HCT116 (cell line): Measurements from ENCODE around the gene TSPAN33. TPM values are rescaled to one million over a fixed set of nuclear protein-coding genes. Genes with fewer than 3 reads are reported as not detected.
"Not testable (repeated sequence)": the region's sequence is repeated elsewhere in the genome, so short reads cannot be mapped to it uniquely, and the experiment has no call there.

Experiments used
- ATAC-seq: fragments of 200-7000 bp; cut with Tn5 transposase; 2 replicates; pipeline ENCODE4 v1.9.1; 2020; ENCODE audit warnings: mild to moderate bottlenecking, moderate library complexity
- BruUV-seq: library from RNA; stranded (reverse); fragments of 400-500 nt; replicated peaks from 2 replicates; lab custom pipeline; 2021; lab: Mats Ljungman, UMichigan
- CTCF ChIA-PET: fragments of 300-600 bp; sonication (Branson Sonifier 250); formaldehyde crosslinking; loops from one replicate; lab custom pipeline; 2021; ENCODE audit warnings: antibody characterized with exemption; lab: Charles Lee
- POLR2A ChIA-PET: fragments of 300-600, 350-600 bp; sonication (Branson Sonifier 250); formaldehyde crosslinking; loops from one replicate; lab custom pipeline; 2021; ENCODE audit warnings: antibody characterized with exemption; lab: Charles Lee
- RAD21 ChIA-PET, 2 experiments: fragments of 300-600 bp; sonication (Branson Sonifier 250); formaldehyde crosslinking; loops; one replicate each; lab custom pipeline; 2023; ENCODE audit warnings: low total read pairs in 2 of 2; ENCODE audit not compliant: uncharacterized antibody in 2 of 2, unreplicated experiment in 2 of 2, low non-redundant PET in 1 of 2; lab: Charles Lee
- DNase-seq: peaks from one replicate; pipeline ENCODE4 v3.0.0-alpha.2; 2010; ENCODE audit warnings: low read depth, low spot score
- H2AFZ ChIP-seq: fragments of 200-600 bp; shearing (Covaris generic), sonication (generic); 2 replicates; pipeline ENCODE4 v1.6.1; 2017; ENCODE audit warnings: low read depth, mixed run types, mixed read lengths, antibody characterized with exemption, low read length; ENCODE audit not compliant: poor library complexity, severe bottlenecking
- H3K27ac ChIP-seq: 2 replicates; pipeline ENCODE4 v1.5.1; 2012; ENCODE audit warnings: low read depth, low read length
- H3K27me3 ChIP-seq: fragments of 200-600 bp; sonication (generic); 2 replicates; pipeline ENCODE4 v1.6.1; 2016; ENCODE audit warnings: mixed run types, low read length, mixed read lengths; ENCODE audit not compliant: insufficient read depth
- H3K36me3 ChIP-seq, 2 experiments: fragments of 200-500 bp in 1 of 2; fragments of 200-600 bp in 1 of 2; sonication (Bioruptor generic) in 1 of 2; sonication (generic) in 1 of 2; 2 replicates each; pipeline versions ENCODE4 v1.5.1 to v1.6.1; 2014 to 2016; ENCODE audit warnings: low read length in 2 of 2, inconsistent platforms in 1 of 2, mixed read lengths in 1 of 2, mixed run types in 1 of 2; ENCODE audit not compliant: insufficient read depth in 2 of 2, control insufficient read depth in 1 of 2
- H3K4me1 ChIP-seq, 2 experiments: fragments of 200-600 bp in 1 of 2; sonication (generic) in 1 of 2; 2 replicates each; pipeline versions ENCODE4 v1.5.1 to v1.6.1; 2012 to 2017; ENCODE audit warnings: low read length in 2 of 2, inconsistent platforms in 1 of 2, mild to moderate bottlenecking in 1 of 2, mixed read lengths in 1 of 2, mixed run types in 1 of 2, moderate library complexity in 1 of 2; ENCODE audit not compliant: insufficient read depth in 2 of 2, control insufficient read depth in 1 of 2
- H3K4me2 ChIP-seq: fragments of 200-600 bp; sonication (generic); 2 replicates; pipeline ENCODE4 v1.6.1; 2017; ENCODE audit warnings: mixed run types, low read length, mixed read lengths
- H3K4me3 ChIP-seq, 2 experiments: fragments of 200-600 bp in 1 of 2; sonication (generic) in 1 of 2; replicated peaks in 1 of 2; 2 replicates each; pipeline ENCODE4 v1.5.1; 2011 to 2016; ENCODE audit warnings: low read length in 2 of 2, control low read depth in 1 of 2, low read depth in 1 of 2, mild to moderate bottlenecking in 1 of 2, mixed read lengths in 1 of 2, mixed run types in 1 of 2
- H3K79me2 ChIP-seq: fragments of 200-600 bp; sonication (generic); 2 replicates; pipeline ENCODE4 v1.6.1; 2017; ENCODE audit warnings: mild to moderate bottlenecking, mixed run types, low read length, moderate library complexity, mixed read lengths; ENCODE audit not compliant: insufficient read depth
- H3K9ac ChIP-seq: fragments of 200-600 bp; sonication (generic); 2 replicates; pipeline ENCODE4 v1.6.1; 2016; ENCODE audit warnings: low read length, mixed read lengths
- H3K9me2 ChIP-seq: fragments of 200-600 bp; sonication (generic), shearing (Covaris generic); 2 replicates; pipeline ENCODE4 v1.6.1; 2017; ENCODE audit warnings: mixed run types, mild to moderate bottlenecking, moderate library complexity; ENCODE audit not compliant: insufficient read depth
- H3K9me3 ChIP-seq, 2 experiments: fragments of 200-500 bp in 1 of 2; fragments of 200-600 bp in 1 of 2; sonication (Bioruptor generic) in 1 of 2; sonication (generic) in 1 of 2; 2 replicates each; pipeline ENCODE4 v1.6.1; 2014 to 2017; ENCODE audit warnings: low read length in 2 of 2, mixed read lengths in 2 of 2, inconsistent platforms in 1 of 2, low read depth in 1 of 2, mild to moderate bottlenecking in 1 of 2, mixed run types in 1 of 2, moderate library complexity in 1 of 2; ENCODE audit not compliant: control insufficient read depth in 1 of 2, insufficient read depth in 1 of 2
- H4K20me1 ChIP-seq: fragments of 200-600 bp; sonication (generic), shearing (Covaris generic); 2 replicates; pipeline ENCODE4 v1.6.1; 2017; ENCODE audit warnings: mixed run types, mild to moderate bottlenecking, moderate library complexity; ENCODE audit not compliant: insufficient read depth
- CBX3 ChIP-seq: IDR thresholded peaks from 2 replicates; pipeline ENCODE4 v1.6.1; 2012; ENCODE audit warnings: low read depth
- CTCF ChIP-seq, 3 experiments: fragments of 200-600 bp in 1 of 3; sonication (generic) in 1 of 3; IDR thresholded peaks in 2 of 3; conservative IDR thresholded peaks in 1 of 3; 2 replicates each; pipeline ENCODE4 v1.5.1; 2012 to 2017; ENCODE audit warnings: low read depth in 2 of 3, low read length in 2 of 3, antibody characterized with exemption in 1 of 3, borderline replicate concordance in 1 of 3, control low read depth in 1 of 3, mild to moderate bottlenecking in 1 of 3, mixed read lengths in 1 of 3, mixed run types in 1 of 3, moderate library complexity in 1 of 3; ENCODE audit not compliant: insufficient read depth in 1 of 3
- EGR1 ChIP-seq: IDR thresholded peaks from 2 replicates; pipeline ENCODE4 v1.6.1; 2012; ENCODE audit warnings: low read depth
- FOSL1 ChIP-seq: IDR thresholded peaks from 2 replicates; pipeline ENCODE4 v1.6.1; 2012; ENCODE audit warnings: low read depth
- JUND ChIP-seq: IDR thresholded peaks from 2 replicates; pipeline ENCODE4 v1.6.1; 2012
- POLR2A ChIP-seq: IDR thresholded peaks from 2 replicates; pipeline ENCODE4 v1.7.0; 2011; ENCODE audit warnings: borderline replicate concordance; ENCODE audit not compliant: insufficient read depth, insufficient read length; ENCODE audit errors: extremely low read depth
- REST ChIP-seq: IDR thresholded peaks from 2 replicates; pipeline ENCODE4 v1.6.1; 2012; ENCODE audit warnings: low read depth
- SIN3A ChIP-seq: IDR thresholded peaks from 2 replicates; pipeline ENCODE4 v1.6.1; 2012; ENCODE audit warnings: low read depth
- SP1 ChIP-seq: IDR thresholded peaks from 2 replicates; pipeline ENCODE4 v1.6.1; 2012; ENCODE audit warnings: low read depth
- SRF ChIP-seq: IDR thresholded peaks from 2 replicates; pipeline ENCODE4 v1.6.1; 2012; ENCODE audit warnings: low read depth
- TCF7L2 ChIP-seq: IDR thresholded peaks from 2 replicates; pipeline ENCODE4 v1.7.0; 2011; ENCODE audit warnings: borderline replicate concordance, inconsistent platforms; ENCODE audit not compliant: insufficient read depth, insufficient read length; ENCODE audit errors: extremely low read depth
- YY1 ChIP-seq: IDR thresholded peaks from 2 replicates; pipeline ENCODE4 v1.6.1; 2011; ENCODE audit warnings: low read length, low read depth, moderate library complexity, mild to moderate bottlenecking; ENCODE audit not compliant: insufficient replicate concordance; ENCODE audit errors: extremely low read depth
- ZFX ChIP-seq: fragments of 450-650 bp; IDR thresholded peaks from 2 replicates; pipeline ENCODE4 v1.6.1; 2017
- ZNF274 ChIP-seq: fragments of 200-500 bp; sonication (Bioruptor generic); IDR thresholded peaks from 2 replicates; pipeline ENCODE4 v1.6.1; 2014; ENCODE audit warnings: mild to moderate bottlenecking, low read depth, low read length, inconsistent platforms
- intact Hi-C: fragments of 100-400 bp; cut with micrococcal nuclease; formaldehyde crosslinking; loops from 2 replicates; pipeline ENCODE4 v1.10.0; 2022
- total RNA-seq: library from RNA; stranded (reverse); gene quantifications from one replicate; pipeline ENCODE4 v1.2.1, GENCODE V29; 2021; ENCODE audit not compliant: unreplicated experiment

The TSPAN33 gene
- total RNA-seq, 1 experiment from 2014 or later, result 22.2 TPM

GRCh38 chr7:129118976-129119375, 25.5 kb upstream of the TSPAN33 start:
- intact Hi-C loops, result no loop called here
- Histone ChIP-seq H3K4me3 (no peak overlapping the region), H3K4me1 (no peaks in the 10 kb centered on the region), H3K27ac (no peak overlapping the region), H3K9me2 (no peaks in the 10 kb centered on the region), H3K79me2 (no peaks in the 10 kb centered on the region), H4K20me1 (no peaks in the 10 kb centered on the region), H3K9ac (no peak overlapping the region), H3K36me3 (no peaks in the 10 kb centered on the region), H2AFZ (no peak overlapping the region), H3K4me2 (no peak overlapping the region), H3K27me3 (no peaks in the 10 kb centered on the region), H3K9me3 (peaks cover 0 to 4% of the 10 kb centered on the region in 2 experiments; a peak in 1 of 4 replicates)
- no peak for DNase-seq
- RAD21 ChIA-PET, result no interaction called here
- TF ChIP-seq JUND, result no peak
- no peak for TF ChIP-seq FOSL1
- TF ChIP-seq POLR2A, result no peak
- TF ChIP-seq REST, result no peak
- no peak for TF ChIP-seq YY1
- TF ChIP-seq ZFX, result no peak
- no peak for TF ChIP-seq SRF
- no peak for TF ChIP-seq SIN3A
- TF ChIP-seq SP1, result no peak
- no peak for TF ChIP-seq CBX3
- no peak for TF ChIP-seq EGR1
- no peak for TF ChIP-seq TCF7L2
- no peak for TF ChIP-seq ZNF274
- TF ChIP-seq CTCF (IDR thresholded peaks at IDR 0.05 in 2 of 3, conservative IDR thresholded peaks at IDR 0.05 in 1 of 3; ENCODE audit: borderline replicate concordance in 1 of 3, insufficient read depth in 1 of 3, low read depth in 2 of 3, low read length in 2 of 3), result no peak
- POLR2A ChIA-PET, result no interaction called here
- BruUV-seq, result no TSS peak
- no peak for ATAC-seq
- CTCF ChIA-PET, result no interaction called here

GRCh38 chr7:129121501-129122077, 22.9 kb upstream of the TSPAN33 start:
- intact Hi-C loops, H3K4me1 ChIP-seq, H3K27ac ChIP-seq, H3K9ac ChIP-seq, H2AFZ ChIP-seq, CTCF ChIA-PET, RAD21 ChIA-PET, POLR2A ChIA-PET, H3K27me3 ChIP-seq, H3K9me2 ChIP-seq, BruUV-seq, ATAC-seq, H3K79me2 ChIP-seq, H3K36me3 ChIP-seq, H3K4me2 ChIP-seq, H4K20me1 ChIP-seq, DNase-seq, H3K4me3 ChIP-seq, H3K9me3 ChIP-seq: not testable (repeated sequence)
